PC-9 (cell line): ENCODE results near the gene NAGPA.

ENCODE experiments used
- CTCF ChIP-seq: fragments of 200-600 bp; sonication (generic); conservative IDR thresholded peaks from 2 replicates; pipeline ENCODE4 v1.6.1; 2017; ENCODE audit warnings: mixed run types, antibody characterized with exemption, mild to moderate bottlenecking, moderate library complexity
- EZH2 ChIP-seq: fragments of 200-600 bp; sonication (generic); IDR thresholded peaks from 2 replicates; pipeline ENCODE4 v1.8.0; 2017; ENCODE audit warnings: antibody characterized with exemption, low read depth

DNA sequence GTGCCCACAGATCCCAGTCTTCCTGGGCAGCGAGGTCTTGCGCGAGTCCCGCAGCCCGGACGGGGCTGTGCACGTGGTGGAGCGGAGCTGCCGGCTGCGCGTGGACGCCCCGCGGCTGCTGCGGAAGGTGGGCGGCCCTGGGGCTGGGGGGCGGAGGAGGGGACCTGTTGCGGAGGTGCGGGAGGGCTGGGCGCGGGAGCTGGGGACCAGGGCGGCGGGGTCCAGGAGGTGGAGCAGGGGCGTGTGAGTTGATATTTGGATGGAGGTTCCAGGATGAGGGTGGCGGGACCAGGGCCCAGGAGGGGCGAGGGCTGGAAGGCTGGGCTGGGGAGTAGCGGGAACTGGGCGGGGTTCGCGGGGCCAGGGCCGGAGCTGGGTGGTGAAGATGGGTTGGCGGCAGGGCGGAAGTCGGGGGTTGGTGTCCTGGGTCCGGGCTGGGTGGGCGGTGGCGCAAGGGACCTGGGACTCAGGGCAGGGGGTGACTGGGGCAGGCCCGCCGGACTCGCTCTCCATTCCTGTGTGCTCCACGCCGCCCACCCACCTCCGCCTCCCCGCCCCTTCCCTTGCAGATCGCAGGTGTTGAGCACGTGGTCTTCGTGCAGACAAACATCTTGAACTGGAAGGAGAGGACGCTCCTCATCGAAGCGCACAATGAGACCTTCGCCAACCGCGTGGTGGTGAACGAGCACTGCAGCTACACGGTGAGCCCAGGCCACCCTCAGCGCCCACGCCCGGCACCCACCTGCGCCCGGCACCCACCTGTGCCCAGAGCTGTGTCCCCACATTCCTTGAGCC is 46.0 kb downstream of the NAGPA start:
- TF ChIP-seq EZH2 (no peak), CTCF (no peak)
